MCF 10A (cell line): Measurements from ENCODE around the gene ATP8B3. TPM values are rescaled to one million over a fixed set of nuclear protein-coding genes. Genes with fewer than 3 reads are reported as not detected.

Experiments used
- BruUV-seq: library from RNA; stranded (reverse); fragments of 400-500 nt; replicated peaks from 2 replicates; lab custom pipeline; 2021; lab: Mats Ljungman, UMichigan
- CTCF ChIA-PET: fragments of 300-600 bp; sonication (Branson Sonifier 250); formaldehyde crosslinking; extraction: SDS; loops from one replicate; lab custom pipeline; 2021; ENCODE audit warnings: antibody characterized with exemption, inconsistent platforms; lab: Yijun Ruan, JAX
- POLR2A ChIA-PET: fragments of 300-600, 350-650 bp; sonication (Branson Sonifier 250); formaldehyde crosslinking; extraction: SDS; loops from one replicate; lab custom pipeline; 2020; ENCODE audit warnings: antibody characterized with exemption, inconsistent platforms; lab: Yijun Ruan, JAX
- DNase-seq: peaks from one replicate; pipeline ENCODE4 v3.0.0-alpha.2; 2018; ENCODE audit not compliant: unreplicated experiment
- H3K27ac Mint-ChIP-seq: one replicate; pipeline ENCODE4 v1.8.0; 2022; ENCODE audit warnings: mild to moderate bottlenecking, low read depth, mixed read lengths; ENCODE audit not compliant: unreplicated experiment
- H3K27me3 Mint-ChIP-seq: one replicate; pipeline ENCODE4 v1.8.0; 2022; ENCODE audit warnings: mixed read lengths; ENCODE audit not compliant: insufficient read depth, unreplicated experiment
- H3K36me3 Mint-ChIP-seq: one replicate; pipeline ENCODE4 v1.8.0; 2022; ENCODE audit warnings: mild to moderate bottlenecking, moderate library complexity, mixed read lengths; ENCODE audit not compliant: insufficient read depth, unreplicated experiment
- H3K4me1 Mint-ChIP-seq: one replicate; pipeline ENCODE4 v1.8.0; 2022; ENCODE audit warnings: mixed read lengths; ENCODE audit not compliant: insufficient read depth, unreplicated experiment
- H3K4me3 Mint-ChIP-seq: one replicate; pipeline ENCODE4 v1.8.0; 2022; ENCODE audit warnings: mild to moderate bottlenecking, moderate library complexity, mixed read lengths; ENCODE audit not compliant: unreplicated experiment
- H3K9me3 Mint-ChIP-seq: one replicate; pipeline ENCODE4 v1.8.0; 2022; ENCODE audit warnings: mixed read lengths; ENCODE audit not compliant: unreplicated experiment
- intact Hi-C: fragments of 100-400 bp; cut with micrococcal nuclease; formaldehyde crosslinking; loops from 2 replicates; pipeline ENCODE4 v1.14.1; 2022
- total RNA-seq: library from RNA; stranded (reverse); gene quantifications from 2 replicates; pipeline ENCODE4 v1.2.3, GENCODE V29; 2022
- TF ChIP-seq, protein P1 (sequence below): fragments of 200-600 bp; IDR thresholded peaks from one replicate; pipeline ENCODE4 v1.8.0; 2022; ENCODE audit warnings: antibody characterized with exemption, mild to moderate bottlenecking; ENCODE audit not compliant: unreplicated experiment

Gene ATP8B3
- total RNA-seq, 1 experiment from 2014 or later = 9.3 TPM

DNA sequence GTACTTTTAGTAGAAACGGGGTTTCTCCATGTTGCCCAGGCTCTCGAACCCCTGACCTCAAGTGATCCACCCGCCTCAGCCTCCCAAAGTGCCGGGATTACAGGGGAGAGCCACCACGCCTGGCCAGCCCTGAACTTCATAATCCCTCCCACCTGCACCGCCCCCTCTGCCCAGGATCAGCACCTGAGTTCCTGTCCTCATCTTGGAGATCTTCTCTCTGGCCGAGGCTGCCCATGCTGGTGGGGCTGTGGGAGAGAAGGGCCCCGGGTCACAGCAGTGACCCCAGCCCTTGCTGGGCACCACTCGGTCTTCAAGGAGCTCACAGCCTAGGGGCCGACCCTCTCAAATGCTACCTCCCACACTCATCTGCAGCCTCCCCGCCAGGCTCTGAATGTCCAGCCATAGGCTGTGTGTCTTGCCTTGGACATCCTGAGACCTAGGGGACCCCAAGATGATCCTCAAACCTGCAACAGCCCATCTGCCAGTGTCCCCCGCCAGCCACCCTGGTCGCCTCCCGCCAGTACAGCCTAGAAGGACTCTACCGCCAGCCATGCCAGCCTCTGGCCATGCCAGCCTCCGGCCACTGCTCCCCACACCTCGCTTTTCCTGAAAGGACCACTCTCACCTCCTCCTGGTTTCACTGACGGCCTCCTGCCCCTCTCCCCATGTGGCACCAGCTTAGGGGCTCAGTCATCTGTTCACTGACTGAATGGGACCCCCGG is 1.5 kb downstream of the ATP8B3 start:
- ChIA-PET POLR2A (interaction anchor here (0.7 to 1.4 kb wide), 5 partner anchors 15 to 159 kb away, joined by 3 to 8 read pairs (median 3); no protein-coding TSS in a partner anchor), CTCF (interaction anchor here (0.7 to 1.8 kb wide), 4 partner anchors 16 to 206 kb away, joined by 3 to 9 read pairs (median 3); no protein-coding TSS in a partner anchor)
- no TSS peak for BruUV-seq
- intact Hi-C loops = no loop called here
- H3K9me3 Mint-ChIP-seq = no peaks in the 10 kb centered on the region
- H3K36me3 Mint-ChIP-seq = peaks cover 17% of the 10 kb centered on the region
- H3K4me1 Mint-ChIP-seq = peaks cover 16% of the 10 kb centered on the region
- H3K27me3 Mint-ChIP-seq = no peaks in the 10 kb centered on the region
- H3K4me3 Mint-ChIP-seq = no peak overlapping the region
- TF ChIP-seq, protein P1, sequence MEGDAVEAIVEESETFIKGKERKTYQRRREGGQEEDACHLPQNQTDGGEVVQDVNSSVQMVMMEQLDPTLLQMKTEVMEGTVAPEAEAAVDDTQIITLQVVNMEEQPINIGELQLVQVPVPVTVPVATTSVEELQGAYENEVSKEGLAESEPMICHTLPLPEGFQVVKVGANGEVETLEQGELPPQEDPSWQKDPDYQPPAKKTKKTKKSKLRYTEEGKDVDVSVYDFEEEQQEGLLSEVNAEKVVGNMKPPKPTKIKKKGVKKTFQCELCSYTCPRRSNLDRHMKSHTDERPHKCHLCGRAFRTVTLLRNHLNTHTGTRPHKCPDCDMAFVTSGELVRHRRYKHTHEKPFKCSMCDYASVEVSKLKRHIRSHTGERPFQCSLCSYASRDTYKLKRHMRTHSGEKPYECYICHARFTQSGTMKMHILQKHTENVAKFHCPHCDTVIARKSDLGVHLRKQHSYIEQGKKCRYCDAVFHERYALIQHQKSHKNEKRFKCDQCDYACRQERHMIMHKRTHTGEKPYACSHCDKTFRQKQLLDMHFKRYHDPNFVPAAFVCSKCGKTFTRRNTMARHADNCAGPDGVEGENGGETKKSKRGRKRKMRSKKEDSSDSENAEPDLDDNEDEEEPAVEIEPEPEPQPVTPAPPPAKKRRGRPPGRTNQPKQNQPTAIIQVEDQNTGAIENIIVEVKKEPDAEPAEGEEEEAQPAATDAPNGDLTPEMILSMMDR = no peak
- no peak overlapping the region for H3K27ac Mint-ChIP-seq
- no peak for DNase-seq

DNA sequence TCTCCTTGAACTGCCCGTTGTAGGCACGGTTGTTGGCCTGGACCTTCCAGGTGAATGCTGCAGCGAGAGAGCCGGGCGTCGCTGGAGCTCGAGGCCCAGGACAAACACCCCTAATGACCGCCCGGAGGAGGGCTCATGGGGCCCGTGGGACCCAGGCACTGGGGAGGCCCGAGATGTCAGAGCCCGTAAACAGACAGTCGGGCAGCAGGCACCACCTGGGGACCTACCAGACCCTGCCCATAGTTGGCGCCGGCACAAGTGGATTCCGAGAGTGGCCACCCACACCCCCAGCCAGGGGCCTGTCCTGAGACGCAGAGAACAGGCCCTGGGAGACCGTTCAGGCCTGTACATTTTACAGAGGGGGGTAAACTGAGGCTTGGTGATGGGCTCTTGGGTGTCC is 2.4 kb downstream of the ATP8B3 start:
- Mint-ChIP-seq H3K36me3 (peaks cover 15% of the 10 kb centered on the region), H3K27me3 (no peaks in the 10 kb centered on the region), H3K4me3 (no peak overlapping the region), H3K27ac (no peak overlapping the region), H3K9me3 (no peaks in the 10 kb centered on the region), H3K4me1 (peaks cover 16% of the 10 kb centered on the region)
- DNase-seq = no peak
- ChIA-PET POLR2A (interaction anchor here (0.6 kb wide), 1 partner anchor 210 kb away, joined by 3 read pairs; no protein-coding TSS in a partner anchor), CTCF (interaction anchor here (0.5 to 1.8 kb wide), 6 partner anchors 17 to 138 kb away, joined by 3 to 9 read pairs (median 3); no protein-coding TSS in a partner anchor)
- BruUV-seq = no TSS peak
- TF ChIP-seq, protein P1 = no peak
- intact Hi-C loops = no loop called here

DNA sequence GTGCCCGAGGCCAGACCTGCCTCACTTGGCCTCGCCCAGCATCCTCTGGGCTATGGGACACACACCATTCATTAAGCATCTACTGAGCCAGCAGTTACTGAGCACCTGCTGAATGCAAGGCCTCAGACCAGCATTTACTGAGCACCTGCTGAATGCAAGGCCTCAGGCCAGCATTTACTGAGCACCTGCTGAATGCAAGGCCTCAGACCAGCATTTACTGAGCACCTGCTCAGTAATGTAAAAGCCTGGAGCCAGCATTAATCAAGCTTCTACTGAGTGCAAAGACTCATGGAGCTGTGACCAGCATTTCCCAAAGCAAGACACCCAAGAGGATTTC is 3.7 kb downstream of the ATP8B3 start:
- H3K4me3 Mint-ChIP-seq = no peak overlapping the region
- BruUV-seq = no TSS peak
- H3K9me3 Mint-ChIP-seq = no peaks in the 10 kb centered on the region
- TF ChIP-seq, protein P1 = no peak
- CTCF ChIA-PET = interaction anchor here (1.2 kb wide), 1 partner anchor 26 kb away, joined by 3 read pairs; no protein-coding TSS in a partner anchor
- H3K4me1 Mint-ChIP-seq = peaks cover 16% of the 10 kb centered on the region
- no peak overlapping the region for H3K27ac Mint-ChIP-seq
- POLR2A ChIA-PET = no interaction called here
- no peaks in the 10 kb centered on the region for H3K27me3 Mint-ChIP-seq
- peaks cover 15% of the 10 kb centered on the region for H3K36me3 Mint-ChIP-seq
- DNase-seq = no peak
- intact Hi-C loops = no loop called here

DNA sequence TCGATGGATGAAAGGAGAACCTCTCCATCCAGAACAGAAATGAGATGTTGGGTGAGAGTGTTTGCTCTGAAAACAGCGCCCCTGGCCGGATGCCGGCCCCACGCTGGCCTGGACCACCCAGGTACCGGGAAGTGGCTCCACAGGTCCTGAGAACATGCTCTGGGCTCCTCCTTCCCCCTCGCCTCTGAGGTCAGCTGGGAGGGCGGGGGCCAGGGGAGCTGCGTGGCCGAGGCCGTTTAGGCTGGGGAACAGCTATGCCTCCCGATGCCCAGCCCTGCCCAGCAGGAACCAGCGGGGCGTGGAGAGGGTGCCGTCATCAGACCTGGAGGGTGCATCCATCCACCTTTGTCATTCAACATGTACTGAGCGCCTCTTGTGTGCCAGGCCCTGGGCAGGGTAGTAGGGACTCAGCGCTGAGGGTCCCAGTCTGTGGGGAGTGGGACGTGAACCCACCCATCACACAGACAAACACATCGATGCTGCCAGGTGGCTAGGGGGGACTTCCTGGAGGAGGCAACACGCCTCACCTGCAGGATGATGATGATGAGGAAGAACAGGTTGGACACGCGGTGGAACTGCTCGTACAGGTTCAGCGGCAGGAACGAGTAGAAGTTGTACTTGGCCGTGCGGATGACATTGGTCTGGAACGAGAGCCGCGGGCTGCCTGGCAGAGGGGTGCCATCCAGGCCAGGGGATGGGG is 4.2 kb downstream of the ATP8B3 start:
- Mint-ChIP-seq H3K9me3 (no peaks in the 10 kb centered on the region), H3K27ac (no peak overlapping the region), H3K4me3 (no peak overlapping the region), H3K36me3 (peaks cover 15% of the 10 kb centered on the region), H3K27me3 (no peaks in the 10 kb centered on the region), H3K4me1 (peaks cover 11% of the 10 kb centered on the region)
- intact Hi-C loops = no loop called here
- TF ChIP-seq, protein P1 = no peak
- ChIA-PET CTCF (no interaction called here), POLR2A (no interaction called here)
- no peak for DNase-seq
- no TSS peak for BruUV-seq
